ENCODE data around the gene ZBTB1. TPM values are rescaled to one million over a fixed set of nuclear protein-coding genes. Genes with fewer than 3 reads are reported as not detected.

ZBTB1 gene
- total and polyA plus RNA-seq, 10 of the 15 experiments (the other 5 are each of a cell fraction or from before 2014, with no cell fraction given): 12.3 to 127 (median 40.0) TPM

DNA sequence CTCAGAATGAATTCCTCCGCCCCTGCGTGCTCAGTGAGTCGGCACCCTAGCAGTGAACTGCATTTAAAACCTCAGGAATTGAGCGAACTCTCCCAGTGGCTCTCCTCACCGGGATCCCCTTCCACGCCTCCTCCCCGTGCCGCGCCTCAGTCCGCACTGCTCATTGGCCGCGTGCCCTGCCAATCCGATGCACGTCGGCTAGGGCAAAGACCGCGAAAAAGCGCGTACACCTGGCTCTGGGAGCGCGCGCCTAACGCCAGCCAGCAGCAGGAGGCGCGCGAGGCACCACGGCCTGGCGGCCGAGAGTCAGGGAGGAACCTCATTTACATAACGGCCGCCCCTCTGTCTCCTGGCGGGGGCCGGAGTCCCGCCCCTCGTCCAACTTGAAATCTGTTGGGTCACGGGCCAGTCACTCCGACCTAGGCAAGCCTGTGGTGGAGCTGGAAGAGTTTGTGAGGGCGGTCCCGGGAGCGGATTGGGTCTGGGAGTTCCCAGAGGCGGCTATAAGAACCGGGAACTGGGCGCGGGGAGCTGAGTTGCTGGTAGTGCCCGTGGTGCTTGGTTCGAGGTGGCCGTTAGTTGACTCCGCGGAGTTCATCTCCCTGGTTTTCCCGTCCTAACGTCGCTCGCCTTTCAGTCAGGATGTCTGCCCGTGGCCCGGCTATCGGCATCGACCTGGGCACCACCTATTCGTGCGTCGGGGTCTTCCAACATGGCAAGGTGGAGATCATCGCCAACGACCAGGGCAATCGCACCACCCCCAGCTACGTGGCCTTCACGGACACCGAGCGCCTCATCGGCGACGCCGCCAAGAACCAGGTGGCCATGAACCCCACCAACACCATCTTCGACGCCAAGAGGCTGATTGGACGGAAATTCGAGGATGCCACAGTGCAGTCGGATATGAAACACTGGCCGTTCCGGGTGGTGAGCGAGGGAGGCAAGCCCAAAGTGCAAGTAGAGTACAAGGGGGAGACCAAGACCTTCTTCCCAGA, 35.9 kb downstream of the ZBTB1 start, which contains the start of gene HSPA2 (continued):
- TF ChIP-seq, protein P1, sequence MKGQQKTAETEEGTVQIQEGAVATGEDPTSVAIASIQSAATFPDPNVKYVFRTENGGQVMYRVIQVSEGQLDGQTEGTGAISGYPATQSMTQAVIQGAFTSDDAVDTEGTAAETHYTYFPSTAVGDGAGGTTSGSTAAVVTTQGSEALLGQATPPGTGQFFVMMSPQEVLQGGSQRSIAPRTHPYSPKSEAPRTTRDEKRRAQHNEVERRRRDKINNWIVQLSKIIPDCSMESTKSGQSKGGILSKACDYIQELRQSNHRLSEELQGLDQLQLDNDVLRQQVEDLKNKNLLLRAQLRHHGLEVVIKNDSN (IDR thresholded peaks at IDR 0.05; ENCODE audit: borderline replicate concordance, extremely low read length, insufficient read depth, low read depth, low read length): no peak
- TF ChIP-seq SKIL (IDR thresholded peaks at IDR 0.05; ENCODE audit: low read depth, poor library complexity, severe bottlenecking) (no peak), NKRF (conservative IDR thresholded peaks at IDR 0.05) (no peak), SIN3A (IDR thresholded peaks at IDR 0.05; ENCODE audit: low read depth, low read length) (no peak), NR2F1 (conservative IDR thresholded peaks at IDR 0.05) (no peak), RBBP5 (conservative IDR thresholded peaks at IDR 0.05) (no peak), TCF3 (IDR thresholded peaks at IDR 0.05; ENCODE audit: borderline replicate concordance, insufficient read depth, low read depth, low read length) (peak; percentile 58; the same call in 1 of the 2 replicates), ESRRA (IDR thresholded peaks at IDR 0.05; ENCODE audit: low read length) (no peak), NFIC (IDR thresholded peaks at IDR 0.05; ENCODE audit: low read depth, low read length) (no peak), ATF7 (IDR thresholded peaks at IDR 0.05; ENCODE audit: low read depth) (no peak), WRNIP1 (IDR thresholded peaks at IDR 0.05; ENCODE audit: borderline replicate concordance, low read depth, low read length) (no peak), YBX1 (IDR thresholded peaks at IDR 0.05) (no peak), RB1 (IDR thresholded peaks at IDR 0.05; ENCODE audit: borderline replicate concordance) (peak; percentile 89; the same call in 1 of the 2 replicates), HCFC1 (IDR thresholded peaks at IDR 0.05; ENCODE audit: low read length) (peak; percentile 14; the same call in 1 of the 2 replicates), POU2F2 (IDR thresholded peaks at IDR 0.05; ENCODE audit: borderline replicate concordance, low read depth, low read length) (peak; percentile 72), POLR2AphosphoS5 (IDR thresholded peaks at IDR 0.05; ENCODE audit: low read length) (peak; percentile 88), GABPA (IDR thresholded peaks at IDR 0.05; ENCODE audit: low read depth) (no peak), CREB1 (IDR thresholded peaks at IDR 0.05; ENCODE audit: low read depth) (peak; percentile 91), TCF7 (IDR thresholded peaks at IDR 0.05; ENCODE audit: borderline replicate concordance) (no peak), HDAC2 (IDR thresholded peaks at IDR 0.05) (no peak), RCOR1 (conservative IDR thresholded peaks at IDR 0.05; ENCODE audit: low read depth, low read length) (no peak), BCL3 (IDR thresholded peaks at IDR 0.05; ENCODE audit: borderline replicate concordance, insufficient read depth, low read depth, low read length, poor library complexity, severe bottlenecking) (no peak)
- TF ChIP-seq, protein P2, sequence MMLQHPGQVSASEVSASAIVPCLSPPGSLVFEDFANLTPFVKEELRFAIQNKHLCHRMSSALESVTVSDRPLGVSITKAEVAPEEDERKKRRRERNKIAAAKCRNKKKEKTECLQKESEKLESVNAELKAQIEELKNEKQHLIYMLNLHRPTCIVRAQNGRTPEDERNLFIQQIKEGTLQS (IDR thresholded peaks at IDR 0.05; ENCODE audit: borderline replicate concordance, extremely low read depth, low read depth, low read length): no peak

Data from GM12878 (cell line).